Activated CD8-positive, alpha-beta T cell treated with anti-CD3 and anti-CD28 coated beads, Interleukin-2, amount 10 ng/mL, durations not matched to agents 7 days and 5 days (primary cell): ENCODE results near the gene RNF144A. TPM values are rescaled to one million over a fixed set of nuclear protein-coding genes. Genes with fewer than 3 reads are reported as not detected.

ENCODE experiments used
- ATAC-seq: fragments of 150-1000 bp; cut with Tn5 transposase; one replicate; pipeline ENCODE4 v1.10.0; 2021; ENCODE audit warnings: moderate library complexity
- CTCF ChIA-PET: fragments of 350-600 bp; sonication (Branson Sonifier 250); formaldehyde crosslinking; loops from one replicate; lab custom pipeline; 2021; ENCODE audit warnings: antibody characterized with exemption; lab: Charles Lee
- POLR2A ChIA-PET: fragments of 350-600 bp; sonication (Branson Sonifier 250); formaldehyde crosslinking; loops from one replicate; lab custom pipeline; 2021; ENCODE audit warnings: antibody characterized with exemption; lab: Charles Lee
- DNase-seq: peaks from one replicate; pipeline ENCODE4 v3.0.0-alpha.2; 2020
- H3K27ac Mint-ChIP-seq: one replicate; pipeline ENCODE4 v1.8.0; 2021; ENCODE audit warnings: mild to moderate bottlenecking, mixed read lengths
- H3K27me3 Mint-ChIP-seq: one replicate; pipeline ENCODE4 v1.8.0; 2021; ENCODE audit warnings: low read depth, mixed read lengths
- H3K36me3 Mint-ChIP-seq: one replicate; pipeline ENCODE4 v1.8.0; 2021; ENCODE audit warnings: low read depth, mixed read lengths
- H3K4me1 Mint-ChIP-seq: one replicate; pipeline ENCODE4 v1.8.0; 2021; ENCODE audit warnings: low read depth, mixed read lengths
- H3K4me3 Mint-ChIP-seq: one replicate; pipeline ENCODE4 v1.8.0; 2021; ENCODE audit warnings: mild to moderate bottlenecking, mixed read lengths
- H3K9me3 Mint-ChIP-seq: one replicate; pipeline ENCODE4 v1.8.0; 2022; ENCODE audit warnings: mixed read lengths; ENCODE audit not compliant: insufficient read depth
- total RNA-seq, 2 experiments: library from RNA; stranded (reverse); gene quantifications; one replicate each; pipeline ENCODE4 v1.2.3, GENCODE V29; 2021

The RNF144A gene
- total RNA-seq, 2 experiments from 2014 or later, result 76.9 to 87.0 TPM

DNA sequence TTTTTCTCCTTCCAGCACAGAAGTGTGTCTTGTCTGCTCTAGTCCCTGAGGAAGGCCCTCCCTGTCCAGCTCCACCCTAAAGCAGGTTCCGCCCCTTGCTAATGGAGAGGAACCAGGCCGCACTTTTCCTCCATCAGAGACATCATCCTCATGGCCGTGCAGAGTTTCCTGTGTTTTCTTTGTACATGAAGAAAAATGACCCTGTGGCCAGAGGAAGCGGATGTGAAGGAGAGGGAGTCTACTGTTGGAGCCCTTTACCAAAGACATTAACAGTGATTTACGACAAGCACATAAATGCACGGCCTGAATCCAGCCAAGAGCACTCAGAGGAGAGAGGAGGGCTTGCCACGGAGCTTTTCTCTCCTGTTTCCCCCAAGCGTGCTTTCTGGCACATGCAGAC is 109.5 kb downstream of the RNF144A start:
- Mint-ChIP-seq H3K4me1 (peaks cover 10% of the 10 kb centered on the region), H3K27me3 (no peaks in the 10 kb centered on the region), H3K4me3 (no peak overlapping the region), H3K27ac (no peak overlapping the region), H3K9me3 (no peaks in the 10 kb centered on the region), H3K36me3 (peaks cover 67% of the 10 kb centered on the region)
- ChIA-PET POLR2A (no interaction called here), CTCF (no interaction called here)
- ATAC-seq (no peak), DNase-seq (no peak)

DNA sequence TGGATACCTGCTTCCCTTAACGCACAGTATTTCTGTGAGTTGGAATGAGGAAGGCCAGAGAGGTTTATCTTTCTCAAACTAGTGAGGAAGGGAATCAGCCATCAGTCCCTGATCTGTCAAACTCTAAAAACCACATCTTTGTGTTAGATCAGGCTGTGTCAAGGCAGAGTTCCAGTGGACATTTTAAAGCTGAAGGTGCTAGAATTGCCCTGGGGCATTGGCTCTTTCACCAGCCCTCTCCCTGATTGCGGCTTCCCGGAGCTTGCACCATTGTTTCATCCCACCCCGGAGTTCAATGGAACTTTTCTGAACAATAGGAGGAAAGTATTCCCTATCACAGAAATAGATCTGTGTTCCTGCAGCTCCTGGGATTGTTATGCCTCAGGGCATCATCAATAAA is 110.2 kb downstream of the RNF144A start:
- no peaks in the 10 kb centered on the region for H3K9me3 Mint-ChIP-seq
- no peaks in the 10 kb centered on the region for H3K27me3 Mint-ChIP-seq
- peaks cover 66% of the 10 kb centered on the region for H3K36me3 Mint-ChIP-seq
- peaks cover 10% of the 10 kb centered on the region for H3K4me1 Mint-ChIP-seq
- POLR2A ChIA-PET, result no interaction called here
- H3K27ac Mint-ChIP-seq, result no peak overlapping the region
- ATAC-seq, result no peak
- DNase-seq, result no peak
- no peak overlapping the region for H3K4me3 Mint-ChIP-seq
- CTCF ChIA-PET, result interaction anchor here (1.6 kb wide), 1 partner anchor 130 kb away, joined by 5 read pairs; no protein-coding TSS in a partner anchor

DNA sequence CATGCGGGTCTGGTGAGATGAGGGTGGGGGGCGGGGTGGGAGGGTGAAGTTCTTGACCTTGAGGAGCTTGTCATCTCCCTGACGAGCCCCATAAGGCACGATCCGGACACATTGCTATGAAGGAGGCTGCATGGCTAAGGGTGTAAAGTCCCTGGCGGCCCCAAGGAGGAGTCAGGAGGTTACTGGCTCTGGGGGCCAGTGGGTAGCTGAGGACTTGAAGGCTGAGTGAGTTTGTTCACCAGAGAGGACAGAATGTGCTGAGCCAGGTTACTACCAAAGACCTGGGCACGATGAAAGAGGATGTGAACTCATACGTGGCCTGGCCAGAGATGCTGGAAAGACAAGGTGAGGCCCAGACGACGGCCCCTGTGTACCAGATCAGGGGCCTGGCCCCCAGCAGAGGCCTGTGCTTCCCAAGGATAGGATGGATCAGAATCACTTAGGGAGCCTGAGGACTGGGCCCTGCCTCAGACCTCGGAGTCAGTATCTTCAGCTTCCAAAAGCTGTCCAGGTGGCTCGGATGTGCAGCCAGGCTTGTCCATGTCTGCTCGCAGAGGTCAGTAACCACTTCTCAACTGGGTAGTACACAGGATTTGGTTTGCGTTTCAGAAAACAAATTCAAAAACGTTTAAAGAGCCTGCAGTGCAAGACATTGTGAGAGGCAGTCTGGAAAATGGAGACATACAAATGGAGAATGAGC is 110.9 kb downstream of the RNF144A start:
- H3K4me3 Mint-ChIP-seq, result no peak overlapping the region
- H3K9me3 Mint-ChIP-seq, result no peaks in the 10 kb centered on the region
- peaks cover 10% of the 10 kb centered on the region for H3K4me1 Mint-ChIP-seq
- POLR2A ChIA-PET, result no interaction called here
- no peak for DNase-seq
- H3K36me3 Mint-ChIP-seq, result peaks cover 68% of the 10 kb centered on the region
- CTCF ChIA-PET, result interaction anchor here (0.8 to 1.6 kb wide), 3 partner anchors 16 to 201 kb away, joined by 3 to 6 read pairs (median 5); no protein-coding TSS in a partner anchor
- H3K27ac Mint-ChIP-seq, result peak overlapping the region; percentile 64
- no peaks in the 10 kb centered on the region for H3K27me3 Mint-ChIP-seq
- no peak for ATAC-seq

DNA sequence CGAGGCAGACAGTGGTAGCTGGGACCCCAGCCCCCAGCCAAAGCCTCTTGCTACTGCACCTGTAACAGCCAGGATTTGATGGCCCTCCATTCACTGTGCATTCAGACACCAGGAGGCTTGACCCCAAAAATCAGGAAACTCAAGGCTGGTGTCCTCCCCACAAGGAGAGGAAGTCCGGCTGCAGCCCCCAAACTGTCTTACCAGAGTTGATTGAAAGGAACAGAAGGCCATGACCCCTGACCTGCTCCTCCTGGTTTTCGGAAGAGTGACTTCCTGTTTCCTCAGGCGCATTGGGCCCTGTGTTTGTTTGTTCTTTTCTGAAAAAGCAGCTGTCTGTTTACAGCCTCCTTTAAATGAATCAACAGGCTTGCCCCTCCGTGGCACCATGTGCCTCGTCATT is 111.6 kb downstream of the RNF144A start:
- ATAC-seq (no peak), DNase-seq (no peak)
- peaks cover 69% of the 10 kb centered on the region for H3K36me3 Mint-ChIP-seq
- CTCF ChIA-PET, result interaction anchor here (0.8 to 1.6 kb wide), 3 partner anchors 15 to 202 kb away, joined by 3 to 6 read pairs (median 5); no protein-coding TSS in a partner anchor
- no peaks in the 10 kb centered on the region for H3K9me3 Mint-ChIP-seq
- no peak overlapping the region for H3K4me3 Mint-ChIP-seq
- peak overlapping the region; percentile 64 for H3K27ac Mint-ChIP-seq
- POLR2A ChIA-PET, result interaction anchor here (1.2 kb wide), 1 partner anchor 14 kb away, joined by 3 read pairs; no protein-coding TSS in a partner anchor
- no peaks in the 10 kb centered on the region for H3K27me3 Mint-ChIP-seq
- peaks cover 10% of the 10 kb centered on the region for H3K4me1 Mint-ChIP-seq

DNA sequence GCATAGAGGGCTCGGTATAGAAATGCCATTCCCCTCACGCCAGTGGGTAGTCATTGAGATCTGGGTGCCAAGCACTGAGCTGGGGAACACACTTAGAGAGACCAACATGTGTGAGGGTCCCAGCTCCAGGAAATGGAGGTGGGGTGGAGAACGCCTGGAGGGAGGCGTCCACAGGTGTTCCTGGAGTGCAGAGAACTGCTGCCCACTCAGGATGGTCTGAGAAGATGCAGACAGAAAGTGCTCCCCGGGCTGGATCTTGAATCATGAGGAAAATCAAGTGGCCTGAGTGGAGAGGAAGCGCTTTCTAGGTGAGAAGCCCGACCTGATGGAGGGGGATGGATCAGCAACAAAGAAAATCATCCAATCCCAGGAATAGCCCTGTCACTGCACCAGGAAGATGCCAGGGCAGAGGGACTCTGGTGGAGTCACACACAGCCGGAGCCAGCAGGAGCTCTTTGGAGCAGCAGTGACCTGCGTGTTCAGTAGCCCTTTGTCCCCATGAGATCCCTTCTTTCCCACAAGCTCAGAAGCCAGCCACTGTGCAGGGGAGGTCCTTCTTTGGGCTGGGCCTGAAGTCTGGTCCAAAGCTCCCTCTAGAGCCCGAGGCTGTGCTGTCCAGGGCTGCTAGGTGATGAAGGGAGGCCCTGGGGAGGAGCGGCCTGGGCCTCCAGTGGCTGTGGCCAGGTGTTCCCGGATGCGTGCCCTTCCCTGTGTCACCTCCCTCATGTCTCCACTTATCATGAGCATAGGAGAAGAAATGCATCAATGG is 112.3 kb downstream of the RNF144A start:
- no peak overlapping the region for H3K4me3 Mint-ChIP-seq
- ChIA-PET POLR2A (interaction anchor here (1.2 kb wide), 1 partner anchor 15 kb away, joined by 3 read pairs; no protein-coding TSS in a partner anchor), CTCF (interaction anchor here (0.9 to 3.4 kb wide), 3 partner anchors 15 to 132 kb away, joined by 4 to 20 read pairs (median 6); no protein-coding TSS in a partner anchor)
- peaks cover 70% of the 10 kb centered on the region for H3K36me3 Mint-ChIP-seq
- ATAC-seq, result no peak
- no peak for DNase-seq
- H3K27ac Mint-ChIP-seq, result peak overlapping the region; percentile 43
- no peaks in the 10 kb centered on the region for H3K27me3 Mint-ChIP-seq
- H3K4me1 Mint-ChIP-seq, result peaks cover 10% of the 10 kb centered on the region
- no peaks in the 10 kb centered on the region for H3K9me3 Mint-ChIP-seq

DNA sequence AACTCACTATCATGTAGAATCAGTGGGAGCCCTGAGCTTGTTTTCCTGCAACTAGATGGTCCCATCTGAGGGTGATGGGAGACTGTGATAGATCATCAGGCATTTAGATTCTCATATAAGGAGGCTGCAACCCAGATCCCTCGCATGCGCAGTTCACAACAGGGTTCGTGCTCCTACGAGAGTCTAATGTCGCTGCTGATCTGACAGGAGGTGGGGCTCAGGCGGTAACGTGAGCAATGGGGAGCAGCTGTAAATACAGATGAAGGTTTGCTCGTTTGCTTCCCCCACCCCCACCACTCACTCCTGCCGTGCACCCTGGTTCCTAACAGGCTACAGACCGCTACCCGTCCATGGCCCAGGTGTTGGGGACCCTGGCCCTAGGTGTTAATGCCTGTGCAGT is 113.6 kb downstream of the RNF144A start:
- no peaks in the 10 kb centered on the region for H3K27me3 Mint-ChIP-seq
- DNase-seq (no peak), ATAC-seq (no peak)
- POLR2A ChIA-PET, result no interaction called here
- no peak overlapping the region for H3K4me3 Mint-ChIP-seq
- H3K27ac Mint-ChIP-seq, result no peak overlapping the region
- H3K4me1 Mint-ChIP-seq, result peaks cover 10% of the 10 kb centered on the region
- CTCF ChIA-PET, result interaction anchor here (1.0 to 3.4 kb wide), 4 partner anchors 13 to 133 kb away, joined by 3 to 20 read pairs (median 4); no protein-coding TSS in a partner anchor
- H3K9me3 Mint-ChIP-seq, result no peaks in the 10 kb centered on the region
- H3K36me3 Mint-ChIP-seq, result peaks cover 69% of the 10 kb centered on the region

DNA sequence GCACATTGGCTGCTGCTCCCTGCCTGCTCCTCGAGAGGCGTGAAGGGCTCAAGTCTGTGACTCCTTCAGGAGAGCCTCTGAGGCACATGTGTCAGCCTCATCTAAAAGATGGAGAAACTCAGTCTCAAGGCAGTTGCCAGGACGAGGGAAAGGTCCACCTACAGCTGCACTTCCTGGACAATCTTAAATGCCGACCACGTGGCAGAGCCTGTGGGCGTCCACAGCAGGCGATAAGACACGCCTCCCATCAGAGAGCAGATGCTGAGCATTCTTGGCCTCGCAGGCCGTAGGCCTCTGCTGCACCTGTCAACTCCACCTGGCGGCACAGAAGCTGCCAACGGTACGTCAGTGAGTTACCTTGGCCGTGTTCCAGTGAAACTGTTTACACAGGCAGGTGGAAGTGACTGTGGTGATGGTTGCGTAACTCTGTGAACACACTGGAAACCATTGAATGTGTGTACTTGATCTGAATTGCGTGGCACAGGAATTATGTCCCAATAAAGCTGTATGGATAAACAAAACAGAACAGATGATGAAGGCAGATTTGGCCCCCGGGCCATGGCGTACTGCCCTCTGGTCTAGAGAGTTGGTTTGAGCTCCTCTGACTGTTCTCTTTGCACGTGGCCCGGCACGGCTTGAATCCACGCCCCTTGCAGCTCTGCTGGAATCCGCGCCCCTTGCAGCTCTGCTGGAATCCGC is 114.5 kb downstream of the RNF144A start:
- Mint-ChIP-seq H3K36me3 (peaks cover 73% of the 10 kb centered on the region), H3K9me3 (no peaks in the 10 kb centered on the region), H3K27me3 (no peaks in the 10 kb centered on the region), H3K4me1 (peaks cover 10% of the 10 kb centered on the region), H3K27ac (peak overlapping the region; percentile 21), H3K4me3 (no peak overlapping the region)
- ATAC-seq (no peak), DNase-seq (no peak)
- POLR2A ChIA-PET, result no interaction called here
- CTCF ChIA-PET, result interaction anchor here (0.8 to 3.4 kb wide), 2 partner anchors 12 to 51 kb away, joined by 3 to 20 read pairs; no protein-coding TSS in a partner anchor

DNA sequence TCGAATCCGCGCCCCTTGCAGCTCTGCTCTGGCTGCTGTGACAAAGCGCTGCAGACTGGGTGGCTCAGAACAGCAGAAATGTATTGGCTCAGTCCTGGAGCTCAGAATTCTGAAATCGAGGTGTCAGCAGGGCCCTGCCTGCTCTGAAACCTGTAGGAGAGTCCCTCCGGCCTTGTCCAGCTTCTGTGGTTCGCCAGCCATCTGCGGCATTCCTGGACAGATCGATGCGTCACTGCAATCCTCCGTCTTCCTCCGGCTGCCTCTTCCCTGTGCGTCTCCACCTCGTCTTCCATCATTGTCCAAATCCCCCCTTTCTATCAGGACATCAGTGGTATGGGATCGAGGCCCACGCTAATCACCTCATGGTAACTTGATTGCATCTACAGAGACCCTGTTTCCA is 115.2 kb downstream of the RNF144A start:
- Mint-ChIP-seq H3K27me3 (no peaks in the 10 kb centered on the region), H3K27ac (no peak overlapping the region), H3K9me3 (no peaks in the 10 kb centered on the region), H3K4me1 (peaks cover 8% of the 10 kb centered on the region), H3K36me3 (peaks cover 71% of the 10 kb centered on the region), H3K4me3 (no peak overlapping the region)
- POLR2A ChIA-PET, result no interaction called here
- DNase-seq, result no peak
- ATAC-seq, result no peak
- CTCF ChIA-PET, result interaction anchor here (0.8 to 3.4 kb wide), 2 partner anchors 12 to 50 kb away, joined by 3 to 20 read pairs; no protein-coding TSS in a partner anchor

DNA sequence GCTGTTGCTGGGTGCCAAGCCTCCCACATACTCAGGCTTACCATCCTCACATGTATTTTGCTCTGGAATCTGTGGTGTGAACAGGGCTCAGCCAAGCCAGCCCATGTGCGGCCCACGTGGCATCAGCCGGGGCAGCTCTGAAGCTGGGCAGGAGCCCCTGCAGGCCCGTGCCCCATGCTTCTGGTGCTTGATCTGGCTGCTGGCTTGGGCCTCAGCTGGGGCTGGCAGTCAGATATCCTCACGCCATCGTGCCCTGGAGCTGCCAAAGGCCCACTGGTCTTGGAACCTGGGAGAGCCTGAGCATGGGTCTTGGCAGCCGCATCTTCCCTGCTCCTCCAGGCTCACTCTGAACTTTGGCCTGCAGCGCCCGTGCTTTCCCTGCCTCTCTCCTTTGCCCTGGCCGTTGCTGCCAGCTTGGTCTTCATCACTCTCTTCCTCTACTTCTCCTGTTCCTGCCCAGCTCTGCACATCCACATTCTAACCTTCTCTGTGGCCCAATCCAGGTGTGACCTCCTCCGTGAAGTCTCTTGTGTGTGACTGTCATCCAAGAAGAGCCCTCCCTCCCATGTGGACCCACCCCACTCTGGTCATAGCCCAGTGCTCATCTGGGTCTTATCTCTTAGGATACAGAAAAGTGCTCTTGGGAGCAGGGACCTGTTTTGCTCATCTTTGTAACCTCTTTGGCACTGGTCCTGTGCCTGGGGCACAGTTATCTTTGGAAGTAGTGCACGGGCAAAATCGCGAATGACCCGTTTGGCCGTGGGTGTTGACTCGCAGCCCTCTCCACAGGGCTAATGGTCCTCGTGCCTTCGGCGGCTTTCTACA is 116.1 kb downstream of the RNF144A start:
- Mint-ChIP-seq H3K27ac (no peak overlapping the region), H3K36me3 (peaks cover 74% of the 10 kb centered on the region), H3K4me3 (no peak overlapping the region), H3K27me3 (no peaks in the 10 kb centered on the region), H3K9me3 (no peaks in the 10 kb centered on the region), H3K4me1 (peaks cover 4% of the 10 kb centered on the region)
- DNase-seq (no peak), ATAC-seq (no peak)
- ChIA-PET POLR2A (no interaction called here), CTCF (interaction anchor here (2.1 kb wide), 1 partner anchor 10 kb away, joined by 8 read pairs; no protein-coding TSS in a partner anchor)

DNA sequence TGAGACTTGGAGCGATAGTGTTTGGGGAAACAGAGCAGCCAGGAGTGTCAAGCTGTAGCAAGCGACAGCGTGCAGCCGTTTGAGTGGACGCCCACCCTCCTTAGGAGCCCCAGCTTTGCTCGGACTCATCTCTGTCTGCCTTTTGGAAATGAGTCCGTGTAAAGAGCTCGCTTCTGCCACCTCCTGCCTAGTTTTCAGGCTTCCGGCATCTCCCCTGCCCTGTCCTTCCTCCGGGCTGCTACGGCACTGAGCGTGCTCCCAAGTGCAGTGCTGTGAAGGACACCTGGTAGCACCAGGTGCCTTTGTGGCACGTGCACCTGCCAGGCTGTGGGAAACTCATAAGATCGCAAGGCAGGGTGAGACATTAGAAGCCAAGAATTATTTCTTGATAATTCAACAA is 117.1 kb downstream of the RNF144A start:
- Mint-ChIP-seq H3K9me3 (no peaks in the 10 kb centered on the region), H3K36me3 (peaks cover 76% of the 10 kb centered on the region), H3K4me1 (no peaks in the 10 kb centered on the region), H3K27ac (no peak overlapping the region), H3K4me3 (no peak overlapping the region), H3K27me3 (no peaks in the 10 kb centered on the region)
- DNase-seq (no peak), ATAC-seq (no peak)
- POLR2A ChIA-PET, result interaction anchor here (0.6 kb wide), 1 partner anchor 12 kb away, joined by 5 read pairs; no protein-coding TSS in a partner anchor
- CTCF ChIA-PET, result interaction anchor here (1.5 to 2.1 kb wide), 2 partner anchors 9 to 137 kb away, joined by 3 to 8 read pairs; no protein-coding TSS in a partner anchor
